NCI-H2107 (cell line): ENCODE measurements around the gene AKAP4.

Source experiments
- DNase-seq: peaks from one replicate; lab custom pipeline; 2025; lab: John Stamatoyannopoulos, UW

AKAP4 gene, protein sequence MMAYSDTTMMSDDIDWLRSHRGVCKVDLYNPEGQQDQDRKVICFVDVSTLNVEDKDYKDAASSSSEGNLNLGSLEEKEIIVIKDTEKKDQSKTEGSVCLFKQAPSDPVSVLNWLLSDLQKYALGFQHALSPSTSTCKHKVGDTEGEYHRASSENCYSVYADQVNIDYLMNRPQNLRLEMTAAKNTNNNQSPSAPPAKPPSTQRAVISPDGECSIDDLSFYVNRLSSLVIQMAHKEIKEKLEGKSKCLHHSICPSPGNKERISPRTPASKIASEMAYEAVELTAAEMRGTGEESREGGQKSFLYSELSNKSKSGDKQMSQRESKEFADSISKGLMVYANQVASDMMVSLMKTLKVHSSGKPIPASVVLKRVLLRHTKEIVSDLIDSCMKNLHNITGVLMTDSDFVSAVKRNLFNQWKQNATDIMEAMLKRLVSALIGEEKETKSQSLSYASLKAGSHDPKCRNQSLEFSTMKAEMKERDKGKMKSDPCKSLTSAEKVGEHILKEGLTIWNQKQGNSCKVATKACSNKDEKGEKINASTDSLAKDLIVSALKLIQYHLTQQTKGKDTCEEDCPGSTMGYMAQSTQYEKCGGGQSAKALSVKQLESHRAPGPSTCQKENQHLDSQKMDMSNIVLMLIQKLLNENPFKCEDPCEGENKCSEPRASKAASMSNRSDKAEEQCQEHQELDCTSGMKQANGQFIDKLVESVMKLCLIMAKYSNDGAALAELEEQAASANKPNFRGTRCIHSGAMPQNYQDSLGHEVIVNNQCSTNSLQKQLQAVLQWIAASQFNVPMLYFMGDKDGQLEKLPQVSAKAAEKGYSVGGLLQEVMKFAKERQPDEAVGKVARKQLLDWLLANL

DNA sequence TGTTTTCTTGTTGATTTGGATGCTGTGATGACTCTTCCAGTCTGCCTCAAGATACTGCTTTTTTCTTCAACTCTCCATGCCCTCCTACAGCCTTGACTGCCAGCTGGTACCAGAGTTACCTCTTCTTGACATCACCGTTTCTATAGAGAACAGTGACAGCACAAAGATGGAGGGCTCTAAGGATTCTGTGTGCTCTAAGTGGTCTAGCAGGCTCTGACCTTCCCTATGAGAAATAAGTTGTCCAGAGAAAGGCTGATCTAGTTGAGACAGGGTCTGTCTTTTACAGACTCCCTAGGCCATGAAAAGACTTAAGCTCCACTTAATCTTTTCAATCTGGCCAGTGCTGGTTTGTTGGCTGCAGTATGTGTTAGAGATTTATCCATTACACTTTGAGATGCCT lies at the start of gene AKAP4:
Gene AKAP4, minus strand, starts transcription at position 101 of the 400 bp plus-strand sequence. CDS start 118 bp downstream, outside the sequence.
- no peak for DNase-seq

DNA sequence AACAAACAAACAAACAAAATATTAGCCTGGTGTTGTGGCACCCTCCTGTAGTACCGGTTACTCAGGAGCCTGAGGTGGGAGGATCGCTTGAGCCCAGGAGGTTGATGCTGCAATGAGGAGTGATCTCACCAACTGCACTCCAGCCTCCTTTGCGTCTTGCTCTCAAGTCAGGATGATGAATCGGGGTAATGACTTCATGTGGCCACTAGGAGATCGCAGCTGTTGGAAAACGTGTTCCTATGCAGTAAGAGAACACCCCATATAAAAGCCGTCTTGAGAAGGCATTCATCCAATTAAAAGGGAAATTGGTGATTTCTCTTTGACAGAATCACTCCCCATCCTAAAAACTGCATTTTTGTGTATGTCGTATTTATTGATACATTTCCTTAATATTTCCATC lies 10.7 kb upstream of the AKAP4 start:
- no peak for DNase-seq

DNA sequence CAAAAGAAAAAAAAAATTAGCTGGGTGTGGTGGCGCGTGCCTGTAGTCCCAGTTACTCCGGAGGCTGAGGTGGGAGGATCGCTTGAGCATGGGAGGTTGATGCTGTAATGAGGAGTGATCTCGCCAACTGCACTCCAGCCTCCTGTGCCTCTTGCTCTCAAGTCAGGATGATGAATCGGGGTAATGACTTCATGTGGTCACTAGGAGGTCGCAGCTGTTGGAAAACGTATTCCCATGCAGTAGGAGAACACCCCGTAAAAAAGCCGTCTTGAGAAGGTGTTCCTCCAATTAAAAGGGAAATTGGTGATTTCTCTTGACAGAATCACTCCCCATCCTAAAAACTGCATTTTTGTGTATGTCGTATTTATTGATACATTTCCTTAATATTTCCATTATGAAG lies 5.9 kb upstream of the AKAP4 start:
- no peak for DNase-seq

DNA sequence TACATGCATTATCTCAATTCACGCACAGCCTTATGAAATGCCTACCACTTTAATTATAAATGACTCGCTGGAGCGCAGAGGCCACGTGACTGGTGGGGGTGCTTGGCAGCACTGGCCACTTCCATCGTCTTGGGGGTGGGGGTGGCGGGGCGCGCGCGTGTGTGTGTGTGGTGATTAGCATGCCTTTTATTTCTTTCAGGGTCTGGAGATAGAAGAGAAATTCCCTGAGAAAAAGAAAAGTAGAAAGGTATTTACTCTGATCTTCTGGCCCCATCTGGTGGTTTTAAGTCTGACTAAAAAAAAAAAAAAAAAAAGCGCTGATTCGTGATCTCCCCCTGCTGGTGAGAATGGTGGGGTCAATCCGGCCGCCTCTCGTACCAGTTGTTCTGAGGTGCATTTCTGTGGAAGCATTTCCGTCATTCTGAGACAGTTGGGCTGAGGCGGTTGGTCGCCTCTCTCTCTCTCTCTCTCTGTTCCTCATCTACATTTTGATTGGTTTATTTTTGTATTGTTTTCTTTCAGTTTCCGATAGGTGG lies 3.6 kb upstream of the AKAP4 start, which contains the start of gene CCNB3:
Gene CCNB3, plus strand, starts transcription at position 402 of the 536 bp plus-strand sequence. CDS start 80,399 bp downstream, outside the sequence.
- peak; percentile 68 for DNase-seq

DNA sequence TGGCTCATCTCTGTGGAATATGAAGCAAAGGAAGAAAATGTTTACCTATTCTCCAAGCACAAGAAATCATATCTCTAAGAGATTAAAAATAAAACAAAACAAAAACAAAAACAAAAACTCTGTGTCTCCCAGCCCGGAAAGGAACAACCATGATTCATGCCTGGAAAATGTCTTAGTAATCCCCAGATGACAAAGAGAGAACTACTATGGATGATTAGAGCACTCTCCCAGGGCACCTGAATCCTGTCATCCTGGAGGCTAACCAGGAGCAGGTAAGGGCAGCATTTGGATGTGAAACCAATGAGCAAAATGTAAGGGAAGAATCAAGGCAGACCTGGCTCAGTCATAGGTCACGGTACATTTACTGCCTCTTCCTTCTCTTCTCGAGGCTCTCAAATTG lies 1.7 kb upstream of the AKAP4 start:
- no peak for DNase-seq

DNA sequence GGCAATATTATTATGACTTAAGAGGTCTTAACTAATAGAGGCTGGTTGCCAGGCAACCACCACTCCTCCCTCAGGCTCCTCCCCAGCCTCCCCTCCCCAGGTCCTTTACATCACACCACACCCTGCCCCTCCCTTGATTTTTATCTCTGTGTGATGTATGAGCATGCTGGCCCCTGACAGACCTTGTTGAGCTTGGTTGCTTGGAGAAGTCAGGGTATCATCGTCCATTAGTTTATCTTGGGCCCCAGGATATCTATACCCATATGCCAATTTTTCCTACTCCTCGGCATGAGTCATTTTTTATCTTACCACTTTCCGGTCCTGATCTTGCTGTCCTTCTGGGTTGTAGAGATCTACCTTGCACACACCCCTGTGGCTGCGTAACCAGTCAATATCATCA lies 2.5 kb downstream of the AKAP4 start:
- no peak for DNase-seq

DNA sequence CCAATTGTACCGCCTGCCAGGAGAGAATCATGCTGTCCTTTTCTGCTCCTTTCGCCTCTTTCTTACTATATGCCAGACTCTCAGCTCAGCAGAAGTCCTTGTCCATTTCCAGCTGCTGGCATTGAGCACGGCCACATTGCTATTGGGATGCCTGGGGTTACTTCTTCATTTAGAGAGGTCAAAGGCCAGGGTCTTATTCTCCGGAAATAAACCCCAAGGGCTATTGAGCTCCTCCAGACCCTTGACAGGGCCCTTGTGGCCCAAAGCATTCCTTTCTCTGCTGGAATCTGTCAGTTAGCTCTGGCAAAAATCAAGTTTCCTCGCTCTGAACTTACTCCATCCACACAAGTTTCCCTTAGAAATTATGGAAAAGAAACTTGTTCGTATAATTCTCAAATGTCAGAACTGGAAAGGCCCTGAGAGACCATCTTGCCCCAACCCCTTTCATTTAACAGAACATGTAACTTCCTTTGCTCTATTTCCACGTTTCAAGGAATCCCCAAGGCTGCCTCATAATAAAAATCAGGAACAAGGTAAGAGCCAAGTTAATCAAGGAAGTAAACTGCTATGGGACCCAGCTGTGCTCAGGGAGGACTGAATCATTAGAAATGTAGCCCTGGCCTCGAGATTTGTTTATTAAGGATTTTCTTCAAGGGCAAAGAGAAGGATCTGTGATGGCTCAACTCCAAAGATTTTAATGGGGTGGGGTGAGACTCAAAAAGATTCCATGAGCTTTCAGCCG lies 11.8 kb downstream of the AKAP4 start:
- DNase-seq, result no peak

DNA sequence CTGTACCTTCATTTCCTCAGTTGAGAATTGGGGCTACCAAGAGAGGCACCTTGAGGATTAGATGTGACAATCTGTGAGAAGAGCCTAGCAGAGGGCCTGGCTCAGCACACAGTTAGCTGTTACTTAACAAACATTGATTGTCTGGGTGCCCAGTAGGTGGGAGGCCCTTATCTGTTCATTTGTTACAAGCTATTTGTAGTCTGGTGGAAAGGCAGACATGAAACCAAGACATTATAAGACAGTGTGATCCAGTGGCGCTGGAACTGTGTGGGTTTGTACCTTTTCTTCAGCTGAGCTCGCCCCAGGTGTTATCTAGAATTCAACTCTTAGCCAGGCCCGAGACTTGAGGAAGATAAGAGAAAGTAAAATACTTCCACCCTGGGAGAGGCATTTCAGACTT lies 16.9 kb downstream of the AKAP4 start:
- DNase-seq, result no peak

DNA sequence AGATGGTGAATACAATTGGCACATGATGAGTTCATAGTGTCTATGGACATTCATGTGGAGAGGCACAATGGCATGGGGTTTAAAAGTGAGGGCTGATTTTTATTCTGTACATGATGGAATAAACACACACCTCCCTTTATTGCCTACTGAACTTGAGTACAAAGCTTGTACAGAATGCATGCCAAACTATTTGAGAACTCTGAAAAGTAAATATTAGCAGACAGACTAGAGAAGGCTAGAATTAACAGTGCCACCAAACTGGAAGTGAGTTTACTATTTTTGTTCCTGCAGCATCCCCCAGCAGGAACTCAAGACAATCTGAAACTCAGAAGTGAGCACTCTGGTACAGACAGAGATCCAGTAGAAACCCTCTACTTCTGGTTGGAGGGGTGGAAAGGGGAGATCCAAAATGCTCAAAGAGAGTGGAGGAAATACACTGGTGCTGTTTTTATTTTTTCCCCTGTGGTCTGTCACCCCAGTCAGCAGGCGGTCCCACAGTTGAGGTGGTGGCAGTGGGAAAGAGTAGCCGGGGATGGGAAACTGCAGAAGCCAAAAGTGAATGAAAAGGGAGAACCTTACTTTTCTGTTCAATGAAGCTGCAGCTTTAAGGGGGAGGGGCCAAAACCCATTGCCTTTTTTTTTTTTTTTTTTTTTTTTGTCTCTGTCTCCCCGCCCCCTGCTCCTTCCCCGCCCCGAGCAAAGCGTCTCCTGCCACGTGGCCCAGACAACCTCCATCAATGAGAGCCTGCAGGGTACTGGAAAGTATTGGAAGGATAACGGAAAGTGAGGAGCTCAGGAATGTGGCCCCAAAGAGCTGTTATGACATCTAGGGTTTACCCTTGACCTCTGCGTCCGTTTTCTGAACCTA lies 20.5 kb downstream of the AKAP4 start:
- no peak for DNase-seq

DNA sequence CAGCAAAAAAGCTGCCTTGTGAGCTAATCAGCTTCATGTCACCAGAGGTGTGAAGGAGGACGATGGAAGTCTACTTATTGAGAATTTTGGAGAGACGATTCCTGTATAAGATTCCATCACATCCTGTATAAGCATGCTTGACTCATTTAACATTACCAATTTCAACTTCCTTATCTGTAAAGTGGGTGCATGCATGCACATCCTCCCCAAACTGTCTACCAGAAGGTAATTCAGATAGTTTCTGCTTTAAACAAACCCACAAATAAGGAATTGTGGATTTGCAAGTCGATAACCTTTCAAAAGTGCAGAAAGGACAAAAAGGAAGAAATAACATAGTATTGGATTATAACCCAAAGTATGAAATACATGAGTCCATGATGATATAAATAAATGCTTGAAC lies 31.1 kb downstream of the AKAP4 start:
- no peak for DNase-seq

DNA sequence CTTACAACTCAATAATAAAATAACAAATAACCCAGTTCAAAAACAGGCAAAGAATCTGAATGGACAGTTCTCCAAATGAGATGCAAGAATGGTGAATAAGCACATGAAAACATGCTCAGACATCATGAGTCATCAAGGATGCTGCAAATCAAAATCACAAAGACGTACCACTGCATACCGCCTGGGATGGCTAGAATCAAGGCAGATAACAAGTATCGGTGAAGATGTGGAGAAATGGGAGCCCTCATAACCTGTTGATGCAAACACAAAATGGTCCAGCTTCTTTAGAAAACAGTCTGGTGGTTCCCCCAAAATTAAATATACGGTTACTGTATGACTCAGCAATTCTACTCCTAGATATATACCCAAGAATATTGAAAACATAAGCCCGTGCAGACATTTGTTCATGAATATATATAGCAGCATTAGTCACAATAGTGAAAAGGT lies 32.5 kb downstream of the AKAP4 start:
- no peak for DNase-seq

DNA sequence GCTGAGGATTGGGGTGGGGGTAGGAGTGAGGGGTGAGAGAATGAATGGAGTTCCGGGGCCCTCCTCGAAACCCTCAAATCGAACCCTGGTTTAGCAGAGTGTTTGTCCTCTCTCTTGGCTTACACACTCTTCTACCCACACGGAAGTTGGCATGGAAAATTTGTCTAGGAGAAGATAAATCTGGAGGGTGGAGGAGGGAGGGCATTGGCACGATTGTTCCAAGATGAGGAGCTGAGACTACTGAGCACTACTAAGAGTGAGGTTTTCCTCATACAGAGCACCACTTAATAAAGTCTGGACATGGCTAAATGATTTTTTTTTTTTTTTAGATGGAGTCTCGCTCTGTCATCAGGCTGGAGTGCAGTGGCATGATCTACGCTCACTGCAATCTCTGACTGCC lies 33.4 kb downstream of the AKAP4 start:
- DNase-seq, result no peak

DNA sequence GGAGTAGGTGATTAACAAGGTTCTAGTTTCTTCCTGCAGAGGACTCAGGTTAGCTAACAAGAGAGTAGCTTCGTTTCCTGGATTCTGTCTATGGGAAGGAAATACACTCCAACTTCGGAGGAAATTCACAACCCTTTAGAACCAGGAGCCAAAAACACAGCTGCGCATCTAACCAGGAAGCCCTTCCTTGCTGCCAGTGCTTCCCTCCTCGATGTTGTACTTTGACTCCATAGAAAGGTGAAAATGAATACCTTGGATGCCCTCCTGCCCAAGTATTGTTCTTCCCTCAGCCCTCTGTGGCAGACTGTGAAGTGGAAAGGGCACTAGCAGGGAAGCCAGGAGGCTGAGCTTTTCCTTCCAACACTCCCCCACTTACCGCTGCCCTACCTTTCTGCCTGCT lies 35.1 kb downstream of the AKAP4 start:
- no peak for DNase-seq

DNA sequence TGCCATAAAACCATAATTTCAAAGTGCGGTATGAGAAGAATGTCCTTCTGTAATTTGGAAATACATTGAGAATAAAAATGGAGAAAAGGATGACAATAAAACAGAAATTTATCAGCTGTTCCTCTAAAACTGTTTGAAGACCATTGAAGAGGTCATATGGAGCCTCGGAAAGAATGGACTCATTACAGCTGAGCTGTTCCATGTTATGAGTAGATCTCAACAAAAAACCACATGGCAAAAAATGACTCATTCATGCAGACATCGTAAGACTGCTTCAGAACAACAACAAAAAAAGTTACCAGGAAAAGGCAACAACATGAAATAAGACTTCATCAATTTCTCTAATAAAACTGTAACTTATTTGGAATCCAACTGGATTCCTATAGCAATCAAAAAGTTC lies 39.7 kb downstream of the AKAP4 start:
- DNase-seq, result no peak

DNA sequence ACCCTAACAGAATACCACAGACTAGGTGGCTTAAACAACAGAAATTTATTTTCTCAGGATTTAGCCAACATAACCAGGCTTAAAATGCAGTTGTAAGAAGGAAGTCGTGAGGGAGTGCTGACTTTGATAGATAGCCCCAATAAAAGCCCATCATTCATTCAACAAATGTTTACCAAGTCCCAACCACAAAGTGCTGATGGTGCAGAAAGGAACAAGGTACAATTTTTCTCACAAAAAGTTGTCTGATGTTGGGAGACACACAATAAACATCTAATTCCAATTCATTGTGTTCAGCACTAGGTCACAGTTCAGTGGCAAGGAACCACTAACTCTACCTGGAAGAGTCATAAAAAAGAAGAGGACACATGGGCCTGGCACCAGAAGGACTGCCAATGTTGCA lies 42.2 kb downstream of the AKAP4 start:
- DNase-seq, result no peak

DNA sequence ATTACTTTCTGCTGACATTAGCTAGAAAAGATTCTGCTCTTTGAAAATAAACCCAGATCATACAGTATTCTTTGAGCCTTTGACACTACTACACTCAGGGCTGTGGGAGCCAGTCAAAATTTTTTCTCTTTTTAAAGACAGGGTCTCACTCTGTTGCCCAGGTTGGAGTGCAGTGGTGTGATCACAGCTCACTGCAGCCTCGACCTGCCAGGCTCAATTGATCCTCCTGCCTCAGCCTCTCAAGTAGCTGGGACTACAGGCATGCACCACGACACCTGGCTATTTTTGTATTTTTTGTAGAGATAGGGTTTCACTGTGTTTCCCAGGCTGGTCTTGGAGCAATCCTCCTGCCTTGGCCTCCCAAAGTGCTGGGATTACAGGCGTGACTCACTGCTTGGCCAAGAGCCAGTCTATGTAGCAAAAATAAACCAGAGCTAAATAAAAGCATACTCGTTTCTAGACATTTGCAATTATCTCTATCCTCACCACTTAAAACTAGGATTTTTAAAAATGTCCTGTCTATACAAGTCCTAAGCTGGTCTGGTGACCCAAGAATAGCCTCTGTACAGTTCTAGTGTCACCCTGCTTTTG lies 43.2 kb downstream of the AKAP4 start:
- no peak for DNase-seq

DNA sequence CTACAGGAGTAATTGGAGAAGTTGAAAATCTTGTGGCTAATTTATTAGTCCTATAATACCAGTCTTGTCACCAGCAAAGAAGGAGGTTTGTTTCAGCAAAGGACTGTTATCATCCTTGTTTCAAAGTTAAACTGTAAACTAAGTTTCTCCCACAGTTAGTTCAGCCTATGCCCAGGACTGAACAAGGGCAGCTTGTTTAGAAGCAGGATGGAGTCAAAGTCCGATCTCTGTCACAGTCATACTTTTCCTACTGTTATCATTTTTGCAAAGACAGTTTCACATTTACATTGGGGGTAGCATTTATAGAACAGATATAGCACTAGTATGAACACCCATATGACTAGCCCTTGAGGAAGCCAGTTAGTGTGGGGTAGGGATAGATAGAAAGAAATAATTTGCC lies 46.4 kb downstream of the AKAP4 start:
- DNase-seq, result no peak

DNA sequence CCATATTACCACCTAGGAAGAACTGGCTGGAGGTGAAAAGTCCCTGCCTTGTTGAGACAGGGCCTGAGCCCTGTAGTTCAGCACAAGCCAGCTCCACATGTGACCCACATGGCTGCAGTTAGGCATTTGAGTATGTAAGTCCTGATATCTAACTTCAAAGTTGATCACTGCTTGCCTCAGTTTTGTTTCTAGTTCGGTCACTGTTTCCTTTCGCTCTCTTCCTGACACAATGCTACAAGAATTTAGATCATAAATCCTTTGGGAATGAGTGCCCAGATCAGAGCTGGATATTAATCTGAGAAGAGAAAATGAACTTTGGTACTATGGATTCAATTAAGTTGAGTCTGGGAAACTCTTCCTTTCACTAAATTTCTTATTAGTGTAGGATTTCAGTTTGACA lies 48.4 kb downstream of the AKAP4 start:
- no peak for DNase-seq

DNA sequence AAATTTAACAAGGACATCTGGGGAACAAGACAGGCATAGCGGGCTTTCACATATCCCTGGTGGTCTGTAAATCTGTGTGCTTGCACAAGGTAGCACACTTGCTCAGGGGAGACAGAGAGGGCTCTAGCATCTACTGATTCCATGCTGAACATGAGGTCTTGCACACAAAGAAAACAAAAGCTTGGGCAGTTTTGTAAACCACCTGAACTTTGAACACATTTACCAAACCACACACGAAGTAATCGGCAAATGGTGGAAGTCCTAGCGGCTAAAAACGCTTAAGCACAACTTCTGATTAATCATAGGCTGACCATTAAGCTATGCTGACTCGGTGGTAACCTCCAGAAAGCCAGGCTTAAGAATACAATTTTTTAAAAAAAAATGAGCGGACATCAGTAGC lies 52.8 kb downstream of the AKAP4 start:
- no peak for DNase-seq
